Stimulated activated CD8-positive, alpha-beta memory T cell treated with anti-CD3 and anti-CD28 coated beads, Interleukin-15, amount 100 ng/mL, for 24 hours (primary cell): ENCODE data around the gene ADGRB3.
"Not testable (repeated sequence)": the region's sequence is repeated elsewhere in the genome, so short reads cannot be mapped to it uniquely, and the experiment has no call there.

Experiments used
- DNase-seq: peaks from one replicate; pipeline ENCODE4 v3.0.0-alpha.2; 2020; ENCODE audit warnings: low read depth

ADGRB3 gene

DNA sequence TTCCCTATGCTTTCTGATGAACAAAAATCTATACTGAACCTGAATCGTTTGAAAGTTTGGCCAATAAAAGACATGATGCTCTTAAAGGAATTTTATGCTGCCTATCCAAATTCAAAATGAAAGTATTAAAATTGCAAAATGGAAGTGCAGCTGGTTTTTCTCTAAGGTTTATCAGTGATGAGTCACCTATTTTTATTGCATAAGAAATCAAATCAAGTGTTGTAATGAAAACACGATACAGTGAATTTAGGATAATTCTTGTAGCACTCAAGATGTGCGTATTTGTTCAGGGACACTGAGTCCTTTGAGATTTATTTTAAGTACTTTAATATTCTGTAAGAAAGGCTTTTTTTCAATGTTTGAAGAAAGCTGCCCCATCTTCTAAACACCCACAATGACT, 409.5 kb downstream of the ADGRB3 start:
- no peak for DNase-seq

DNA sequence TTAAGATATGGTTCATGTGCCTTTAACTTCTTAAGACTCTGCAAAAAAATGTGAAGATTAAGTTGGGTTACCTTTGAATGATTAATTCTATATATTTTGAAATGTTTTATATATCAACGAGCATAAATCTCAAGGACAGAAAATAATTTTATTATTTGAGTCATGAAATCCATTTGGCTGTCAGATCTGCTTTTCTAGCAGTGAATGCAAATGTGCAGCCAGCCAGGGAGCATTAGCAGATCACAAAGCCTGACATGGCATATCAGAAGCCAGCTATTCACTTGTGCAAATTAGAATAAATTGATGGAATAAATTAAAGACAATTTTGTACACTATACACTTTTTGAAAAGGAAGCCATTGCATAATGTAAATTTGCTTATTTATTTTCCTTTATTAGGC, 424.3 kb downstream of the ADGRB3 start:
- no peak for DNase-seq

DNA sequence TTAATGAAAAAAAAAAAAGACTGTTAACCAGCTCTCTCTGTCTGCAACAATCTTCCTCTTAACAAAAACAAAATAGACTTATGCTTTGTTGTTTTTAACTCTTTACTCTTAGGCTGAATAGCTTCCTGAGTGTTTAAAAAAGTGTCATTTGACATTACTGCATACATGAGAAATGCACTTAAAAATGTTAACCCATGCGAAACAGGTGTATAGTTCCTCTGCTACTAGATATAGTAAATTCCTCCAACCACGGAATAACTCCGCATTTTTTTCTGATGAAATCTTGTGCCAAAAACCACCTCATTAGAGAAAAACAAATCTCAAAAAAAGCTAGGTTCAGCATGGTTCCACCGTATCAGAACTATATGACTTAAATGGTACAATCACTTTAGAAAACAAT, 426.0 kb downstream of the ADGRB3 start:
- DNase-seq, result no peak

DNA sequence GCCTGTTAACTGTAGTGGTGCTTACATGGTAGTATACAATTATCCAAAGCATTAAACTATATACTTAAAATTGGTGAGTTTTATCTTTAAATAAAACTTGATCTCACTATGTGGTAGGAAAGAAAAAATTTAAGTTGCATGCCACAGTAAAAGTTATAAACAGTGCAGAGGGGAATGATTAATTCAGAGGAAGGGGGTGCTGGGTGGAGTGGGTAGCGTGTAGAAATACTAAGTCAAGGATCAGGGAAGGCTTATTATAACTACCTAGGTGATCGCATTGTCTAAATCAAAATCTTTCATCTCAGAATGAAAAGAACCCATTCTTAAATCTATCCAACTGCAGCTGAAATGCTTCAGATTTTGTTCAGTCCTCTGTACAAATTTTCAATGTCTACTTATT, 428.3 kb downstream of the ADGRB3 start:
- DNase-seq, result no peak

DNA sequence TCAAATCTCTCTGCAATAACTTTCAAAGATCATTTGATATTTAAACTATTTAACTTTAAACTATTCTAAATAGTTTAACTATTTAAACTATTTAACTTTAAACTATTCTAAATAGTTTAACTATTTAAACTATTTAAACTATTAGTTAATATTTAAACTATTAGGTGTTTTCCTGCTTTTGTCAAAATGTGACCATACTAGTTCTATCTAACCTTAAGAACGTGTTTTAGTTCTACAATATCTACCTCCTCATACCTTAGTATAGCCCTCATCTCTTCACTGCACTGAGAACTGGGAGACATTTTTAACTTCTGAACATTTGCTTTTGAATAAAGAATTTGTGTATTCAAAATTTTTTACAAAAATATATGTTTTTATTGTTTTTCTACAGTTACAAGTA, 429.1 kb downstream of the ADGRB3 start:
- no peak for DNase-seq

DNA sequence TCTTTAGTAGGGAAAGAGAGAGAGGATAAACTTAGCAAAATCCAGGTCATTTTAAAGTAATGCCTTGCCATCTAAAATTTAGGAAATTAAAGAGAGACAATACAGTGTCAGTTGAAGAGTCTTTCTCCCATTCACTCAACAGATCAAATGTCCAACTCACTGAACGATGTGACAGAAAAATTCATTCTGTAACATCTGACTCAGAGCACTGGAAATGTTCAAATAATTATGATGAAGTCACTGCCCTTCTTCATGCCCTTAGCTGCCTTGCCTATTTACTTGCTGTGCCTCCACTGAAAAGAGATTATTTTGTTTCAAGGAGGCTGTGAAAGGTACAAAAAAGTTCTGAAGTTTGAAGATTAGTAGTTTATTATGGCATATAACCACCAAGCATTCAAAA, 434.8 kb downstream of the ADGRB3 start:
- no peak for DNase-seq

DNA sequence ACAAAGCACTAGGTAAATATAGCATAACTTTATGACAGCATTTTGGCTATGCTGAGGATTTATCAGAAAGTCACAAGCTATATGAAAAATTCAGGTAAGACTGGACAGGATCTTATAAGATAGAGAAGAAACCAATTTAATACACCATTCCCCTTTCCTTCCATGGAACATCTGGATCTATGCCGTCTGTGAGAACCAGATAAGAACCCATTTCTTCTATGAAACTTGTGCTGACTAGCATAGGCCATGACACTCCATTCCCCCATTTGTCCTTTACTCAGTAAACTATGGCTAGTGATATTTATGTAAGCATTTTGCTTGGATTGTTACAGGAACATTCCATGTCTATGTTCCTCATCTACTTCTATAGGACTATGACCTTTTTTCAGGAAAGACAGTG, 437.7 kb downstream of the ADGRB3 start:
- no peak for DNase-seq

DNA sequence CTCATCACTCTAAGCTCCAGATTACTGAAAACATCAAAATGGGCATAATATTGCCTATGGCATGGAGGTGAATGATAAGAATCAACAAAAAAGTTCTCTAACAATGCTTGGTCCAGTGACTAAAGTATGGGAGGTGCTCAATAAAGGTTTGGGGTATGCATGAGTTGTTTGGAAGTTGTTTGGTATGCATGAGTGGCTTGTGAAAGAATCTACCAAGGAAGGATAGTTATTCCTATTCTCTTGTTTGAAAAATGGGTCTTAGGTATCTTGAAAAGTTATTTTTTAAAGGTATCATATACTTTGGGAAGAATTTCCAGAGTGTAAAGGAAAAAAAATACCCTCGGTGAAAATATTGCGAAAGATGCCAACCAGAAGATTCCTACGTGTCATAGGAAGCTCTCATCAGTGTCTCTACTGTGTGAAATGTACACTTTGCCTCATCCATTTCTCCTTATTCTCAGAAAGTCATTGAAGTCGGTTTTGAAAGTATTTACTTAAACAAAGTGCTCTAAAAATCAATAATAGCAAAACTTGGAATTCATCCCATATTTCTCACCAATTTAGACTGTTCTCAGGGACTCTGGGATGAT, 449.8 kb downstream of the ADGRB3 start:
- no peak for DNase-seq

DNA sequence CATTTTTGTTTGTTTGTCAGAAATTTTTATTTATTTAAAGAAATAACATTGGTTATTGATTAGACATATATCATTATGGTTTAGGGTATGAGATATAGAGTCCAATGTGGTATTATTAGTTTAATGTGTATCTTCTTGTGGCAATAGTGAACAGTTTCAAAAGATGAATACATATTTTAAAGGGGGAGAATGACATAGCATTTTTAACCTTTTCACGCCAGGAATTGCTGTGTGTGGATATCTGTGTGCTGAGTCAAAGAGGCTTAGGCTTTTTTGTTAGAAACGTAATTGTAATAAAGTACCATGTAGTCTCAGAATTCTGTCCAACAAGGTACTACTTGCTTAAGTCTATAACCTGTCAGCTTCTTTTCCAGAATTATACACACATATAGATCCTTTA, 451.6 kb downstream of the ADGRB3 start:
- no peak for DNase-seq

DNA sequence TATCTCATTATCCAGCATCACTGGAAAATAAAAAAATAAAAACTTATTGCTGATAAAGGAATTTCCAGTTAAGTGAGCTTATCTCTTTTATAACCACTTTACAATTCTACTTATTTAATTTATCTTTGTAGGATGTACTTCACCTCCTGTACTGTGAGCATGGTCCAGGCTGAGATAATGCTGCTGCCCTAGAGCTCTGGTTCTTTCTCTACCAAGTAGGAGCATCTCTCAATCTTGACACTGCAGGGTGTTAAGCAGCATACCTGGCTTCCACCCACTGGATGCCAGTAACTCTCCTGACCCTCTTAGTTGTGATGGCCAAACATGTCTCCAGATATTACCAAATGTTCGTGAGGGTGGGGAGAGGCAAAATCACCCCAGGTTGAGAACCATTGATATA, 454.5 kb downstream of the ADGRB3 start:
- no peak for DNase-seq

DNA sequence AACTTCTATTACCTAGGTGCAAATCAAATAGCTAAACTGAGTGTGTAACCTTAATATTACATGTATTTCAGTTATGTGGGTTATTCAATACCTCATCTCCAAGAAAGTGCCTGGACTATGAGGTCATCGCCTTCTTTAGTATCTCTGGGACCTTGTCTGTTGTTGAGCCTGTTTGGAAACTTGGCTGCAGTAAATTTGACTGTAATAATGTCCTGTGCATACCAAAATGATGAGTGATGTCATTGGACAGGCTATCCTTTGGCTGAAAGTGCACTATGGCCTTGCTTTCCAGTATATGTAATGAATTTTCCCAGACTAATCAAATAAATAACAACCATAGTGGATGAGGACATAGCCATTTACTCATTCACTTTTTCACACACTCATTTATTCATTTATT, 455.1 kb downstream of the ADGRB3 start:
- DNase-seq, result no peak

DNA sequence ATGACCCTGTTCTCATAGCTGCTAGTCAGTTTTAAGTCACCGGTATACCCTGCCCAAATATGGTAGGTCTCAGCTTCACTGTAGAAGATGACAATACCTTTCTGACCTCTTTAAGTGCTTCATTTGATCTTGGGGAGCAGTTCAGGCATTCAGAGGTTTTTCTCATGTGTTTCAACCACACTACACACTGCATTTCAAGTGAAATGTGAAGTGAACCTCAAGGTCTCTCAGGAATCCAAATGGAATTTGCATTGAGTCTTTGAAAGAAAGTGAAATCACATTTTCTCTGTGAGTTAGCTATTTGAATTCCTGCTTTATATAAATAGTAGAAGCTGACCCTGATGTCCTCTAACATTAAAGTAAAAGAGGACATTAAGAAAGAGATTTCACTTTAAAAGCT, 461.6 kb downstream of the ADGRB3 start:
- DNase-seq, result no peak

DNA sequence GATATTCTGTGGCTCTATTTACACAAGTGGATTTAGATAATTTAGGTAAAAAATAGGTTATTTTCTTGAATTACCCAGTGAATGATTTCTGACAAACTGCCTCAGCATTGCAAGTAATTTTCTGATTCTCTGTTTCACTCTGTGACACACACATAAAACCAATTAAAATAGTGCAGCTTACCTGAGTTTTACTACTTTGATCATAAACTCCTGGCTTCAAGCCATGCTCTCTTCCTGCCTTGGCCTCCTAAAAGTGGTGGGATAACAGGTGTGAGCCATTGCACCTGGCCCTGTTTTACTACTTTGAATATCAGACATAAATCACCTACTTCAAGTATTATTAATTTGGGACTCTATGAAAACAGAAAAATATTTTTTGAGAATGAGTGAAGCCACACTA, 462.9 kb downstream of the ADGRB3 start:
- no peak for DNase-seq

DNA sequence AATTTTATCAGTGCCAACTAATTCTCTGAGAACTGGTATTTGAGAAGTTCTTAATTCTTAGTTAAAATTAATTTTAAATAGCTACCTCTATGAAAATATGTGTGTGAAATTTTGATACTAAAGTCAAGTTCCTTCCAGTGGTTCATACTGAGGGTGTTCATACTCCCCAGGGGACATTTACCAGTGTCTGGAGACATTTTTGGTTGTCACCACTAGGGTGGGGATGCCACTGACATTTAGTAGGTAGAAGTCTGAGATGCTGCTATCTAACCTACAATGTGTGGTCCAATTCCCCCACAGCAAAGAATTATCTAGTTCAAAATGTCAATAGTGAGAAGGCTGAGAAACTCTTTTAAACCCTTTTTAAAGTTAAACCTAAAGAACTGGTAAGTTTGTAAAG, 463.8 kb downstream of the ADGRB3 start:
- no peak for DNase-seq

DNA sequence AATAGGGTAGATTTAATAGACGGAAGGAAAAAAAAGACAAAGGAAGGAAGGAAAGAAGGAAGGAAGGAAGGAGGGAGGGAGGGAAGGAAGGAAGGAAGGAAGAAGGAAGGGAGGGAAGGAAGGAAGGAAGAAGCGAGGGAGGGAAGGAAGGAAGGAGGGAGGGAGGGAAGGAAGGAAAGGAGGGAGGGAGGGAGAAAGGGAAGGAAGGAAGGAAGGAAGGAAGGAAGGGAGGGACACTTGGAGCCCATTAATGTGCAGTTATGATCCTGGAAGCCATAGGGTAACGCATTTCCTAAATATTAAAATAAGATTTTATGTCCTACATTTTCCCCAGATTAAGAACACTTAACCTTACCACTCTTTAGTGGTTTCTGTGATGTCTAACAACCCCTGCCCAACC, 465.7 kb downstream of the ADGRB3 start:
- no peak for DNase-seq

DNA sequence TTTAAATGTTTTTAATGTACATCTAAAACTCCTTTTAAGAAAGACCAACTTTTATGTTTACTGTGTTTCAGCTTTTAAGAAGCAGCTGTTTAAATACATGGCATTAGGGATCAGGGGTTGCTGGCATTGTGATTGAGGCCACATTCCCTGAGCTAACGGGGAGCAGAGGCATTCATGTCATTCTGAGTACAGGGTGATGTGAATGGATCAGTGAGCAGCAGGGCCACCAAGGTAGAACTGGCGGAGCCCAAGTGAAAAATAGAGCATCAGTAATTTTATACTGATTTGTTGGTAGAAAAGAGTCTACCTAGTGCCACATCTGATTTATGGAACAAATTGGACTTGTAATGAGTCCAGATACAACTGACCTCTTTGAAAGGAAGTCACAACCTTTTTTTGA, 467.3 kb downstream of the ADGRB3 start:
- DNase-seq, result no peak

DNA sequence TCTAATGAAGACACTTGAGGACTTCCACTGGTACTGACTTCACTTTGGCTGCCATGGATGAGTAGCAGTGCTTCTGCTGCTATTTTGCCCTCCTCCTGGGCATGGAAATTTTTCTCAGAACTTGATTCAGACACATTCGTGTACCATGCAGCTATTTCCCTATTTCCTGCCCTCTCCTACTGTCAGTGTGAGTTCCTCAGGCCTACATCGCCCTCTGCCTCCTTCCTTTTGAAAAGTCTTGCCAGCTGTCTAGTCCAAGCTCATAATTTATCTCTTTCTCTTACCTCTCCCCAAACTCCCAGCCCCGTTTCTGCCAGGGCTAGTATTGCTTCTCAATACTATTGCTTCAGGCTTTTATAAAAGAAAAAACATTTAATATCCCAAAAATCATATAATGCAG, 470.2 kb downstream of the ADGRB3 start:
- no peak for DNase-seq

DNA sequence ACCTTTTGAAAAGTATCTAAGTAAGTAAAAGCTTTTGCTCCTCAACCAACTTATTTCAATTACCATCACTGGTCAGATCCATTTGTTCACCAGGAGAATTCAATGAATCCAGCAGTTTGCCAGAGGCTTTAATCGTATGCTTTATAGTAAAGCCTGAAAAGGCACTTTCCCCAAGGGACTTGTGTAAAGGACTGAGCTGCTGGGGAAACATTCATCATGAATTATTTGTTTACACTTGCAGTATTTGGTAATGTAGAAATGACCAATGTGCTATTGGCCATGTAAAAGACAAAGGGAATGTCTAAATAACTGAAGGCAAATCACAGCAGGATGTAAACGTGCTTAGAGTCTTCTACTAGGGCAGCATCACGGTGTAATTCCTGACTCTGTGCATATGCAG, 471.4 kb downstream of the ADGRB3 start:
- no peak for DNase-seq

DNA sequence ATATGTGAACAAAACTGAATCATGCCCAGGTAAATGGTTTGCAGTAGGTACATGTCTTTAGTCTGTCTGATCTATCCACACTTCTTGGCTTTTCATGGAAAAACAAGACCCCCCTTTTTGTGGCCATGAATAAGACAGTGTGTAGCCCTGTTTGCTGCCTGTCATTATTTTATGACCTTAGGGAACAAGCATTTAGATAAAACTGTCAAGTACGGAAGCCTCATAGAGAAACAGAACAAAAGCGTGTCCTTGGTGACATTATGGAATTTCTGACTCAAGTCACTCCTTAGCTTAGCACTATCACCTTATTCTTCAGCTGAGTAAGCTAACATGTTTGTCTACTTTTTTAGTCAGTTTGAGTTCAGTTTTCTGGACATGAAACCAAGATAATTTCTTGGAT, 476.2 kb downstream of the ADGRB3 start:
- DNase-seq, result no peak

DNA sequence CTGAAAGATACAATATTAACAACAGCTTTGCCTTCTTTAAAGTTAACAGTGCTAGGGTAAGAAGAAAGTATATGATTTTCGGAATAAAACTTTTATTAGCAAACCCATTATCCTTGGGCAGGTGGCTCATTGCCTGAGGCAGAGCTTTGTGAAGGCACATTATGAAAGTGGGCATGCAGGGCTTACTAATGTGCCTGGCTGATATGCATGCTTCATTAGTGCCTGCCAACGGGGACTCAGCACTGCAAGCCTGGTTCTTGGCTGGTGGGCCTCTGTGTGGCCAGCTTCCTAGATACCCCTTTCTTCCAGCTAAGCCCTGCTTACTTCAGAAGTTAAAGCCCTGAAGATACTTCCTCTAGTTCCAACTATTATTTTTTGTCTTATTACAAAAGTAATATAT, 481.6 kb downstream of the ADGRB3 start:
- DNase-seq, result no peak

DNA sequence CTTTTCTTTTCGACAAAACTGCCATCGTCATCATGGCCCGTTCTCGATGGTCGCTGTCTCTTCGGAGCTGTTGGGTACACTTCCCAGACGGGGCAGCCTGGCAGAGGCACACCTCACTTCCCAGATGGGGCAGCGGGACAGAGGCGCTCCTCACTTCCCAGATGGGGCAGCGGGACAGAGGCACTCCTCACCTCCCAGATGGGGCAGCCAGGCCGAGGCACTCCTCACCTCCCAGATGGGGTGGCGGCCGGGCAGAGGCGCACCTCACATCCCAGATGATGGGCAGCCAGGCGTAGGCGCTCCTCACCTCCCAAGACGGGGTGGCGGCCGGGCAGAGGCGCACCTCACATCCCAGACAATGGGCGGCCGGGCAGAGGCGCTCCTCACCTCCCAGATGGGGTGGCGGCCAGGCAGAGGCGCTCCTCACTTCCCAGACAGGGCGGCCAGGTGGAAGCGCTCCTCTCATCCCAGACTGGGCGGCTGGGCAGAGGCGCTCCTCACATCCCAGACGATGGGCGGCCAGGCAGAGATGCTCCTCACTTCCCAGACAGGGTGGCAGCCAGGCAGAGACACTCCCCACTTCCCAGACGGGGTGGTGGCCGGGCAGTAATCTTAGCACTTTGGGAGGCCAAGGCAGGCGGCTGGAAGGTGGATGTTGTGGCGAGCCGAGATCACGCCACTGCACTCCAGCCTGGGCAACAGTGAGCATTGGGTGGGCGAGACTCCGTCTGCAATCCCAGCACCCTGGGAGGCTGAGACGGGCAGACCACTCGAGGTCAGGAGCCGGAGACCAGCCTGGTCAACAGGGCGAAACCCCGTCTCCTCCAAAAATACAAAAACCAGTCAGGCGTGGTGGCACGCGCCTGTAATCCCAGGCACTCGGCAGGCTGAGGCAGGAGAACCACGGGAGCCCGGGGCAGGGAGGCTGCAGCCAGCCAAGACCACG, 486.7 kb downstream of the ADGRB3 start:
- DNase-seq, result not testable (repeated sequence)

DNA sequence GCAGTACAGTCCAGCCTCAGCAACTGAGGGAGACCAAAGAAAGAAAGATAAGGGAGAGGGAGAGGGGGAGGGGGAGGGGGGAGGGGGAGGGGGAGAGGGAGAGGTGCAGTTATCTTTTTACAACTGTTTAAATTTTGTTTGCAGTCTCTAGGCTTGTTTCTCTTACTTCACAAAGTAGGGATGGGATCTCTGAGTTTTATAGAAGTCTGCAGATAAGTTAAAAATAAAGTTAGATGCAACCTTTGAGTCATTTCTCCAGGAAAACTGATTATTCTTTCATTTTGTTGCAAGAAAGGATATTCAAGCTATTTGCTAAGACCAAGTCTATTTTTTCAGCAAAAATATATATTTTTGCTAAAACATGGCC, 487.3 kb downstream of the ADGRB3 start:
- no peak for DNase-seq

DNA sequence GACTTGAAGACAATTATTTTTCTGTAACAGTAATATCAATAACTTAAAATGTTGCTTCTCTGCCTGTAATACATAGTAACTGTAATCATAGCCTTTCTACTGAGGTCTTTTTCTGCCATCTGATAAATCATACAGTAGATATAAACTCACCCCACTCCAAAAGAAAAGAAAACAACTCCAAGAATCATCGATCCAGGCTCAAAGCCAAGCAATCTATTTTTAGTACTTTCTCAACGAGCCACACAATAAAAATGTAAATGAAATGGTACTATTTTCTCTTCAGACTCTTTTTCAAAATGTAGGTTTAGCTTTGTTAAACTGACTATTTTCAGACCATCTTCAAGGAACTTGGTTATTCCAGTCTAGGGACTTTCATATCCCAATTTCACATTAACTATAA, 493.3 kb downstream of the ADGRB3 start:
- no peak for DNase-seq

DNA sequence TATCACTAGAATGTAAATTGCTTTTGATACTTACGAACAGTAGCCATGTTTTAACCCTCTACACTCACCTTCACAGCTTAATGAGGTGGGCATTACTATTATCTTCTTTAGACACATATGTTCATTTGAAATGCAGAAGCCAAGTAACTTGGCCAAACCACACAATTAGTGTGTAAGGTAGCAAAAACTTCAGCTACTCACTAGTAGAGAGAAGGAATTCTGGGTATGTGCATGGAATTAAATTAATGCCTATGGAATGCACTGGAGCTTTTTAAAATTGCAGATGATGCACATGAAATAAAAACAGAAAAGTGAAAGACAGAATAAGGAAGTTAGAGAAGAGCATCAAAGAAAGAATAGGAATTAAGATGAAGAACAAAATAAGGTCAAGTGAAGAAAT, 494.0 kb downstream of the ADGRB3 start:
- DNase-seq, result no peak
